GM21717 (cell line): ENCODE data around the gene C5orf47.
"Not testable (repeated sequence)": the region's sequence is repeated elsewhere in the genome, so short reads cannot be mapped to it uniquely, and the experiment has no call there.

Experiments used
- ATAC-seq: cut with Tn5 transposase; IDR thresholded peaks from one replicate; pipeline ENCODE4 v1.9.1; 2021; ENCODE audit warnings: mild to moderate bottlenecking, moderate library complexity; ENCODE audit not compliant: unreplicated experiment

The C5orf47 gene

DNA sequence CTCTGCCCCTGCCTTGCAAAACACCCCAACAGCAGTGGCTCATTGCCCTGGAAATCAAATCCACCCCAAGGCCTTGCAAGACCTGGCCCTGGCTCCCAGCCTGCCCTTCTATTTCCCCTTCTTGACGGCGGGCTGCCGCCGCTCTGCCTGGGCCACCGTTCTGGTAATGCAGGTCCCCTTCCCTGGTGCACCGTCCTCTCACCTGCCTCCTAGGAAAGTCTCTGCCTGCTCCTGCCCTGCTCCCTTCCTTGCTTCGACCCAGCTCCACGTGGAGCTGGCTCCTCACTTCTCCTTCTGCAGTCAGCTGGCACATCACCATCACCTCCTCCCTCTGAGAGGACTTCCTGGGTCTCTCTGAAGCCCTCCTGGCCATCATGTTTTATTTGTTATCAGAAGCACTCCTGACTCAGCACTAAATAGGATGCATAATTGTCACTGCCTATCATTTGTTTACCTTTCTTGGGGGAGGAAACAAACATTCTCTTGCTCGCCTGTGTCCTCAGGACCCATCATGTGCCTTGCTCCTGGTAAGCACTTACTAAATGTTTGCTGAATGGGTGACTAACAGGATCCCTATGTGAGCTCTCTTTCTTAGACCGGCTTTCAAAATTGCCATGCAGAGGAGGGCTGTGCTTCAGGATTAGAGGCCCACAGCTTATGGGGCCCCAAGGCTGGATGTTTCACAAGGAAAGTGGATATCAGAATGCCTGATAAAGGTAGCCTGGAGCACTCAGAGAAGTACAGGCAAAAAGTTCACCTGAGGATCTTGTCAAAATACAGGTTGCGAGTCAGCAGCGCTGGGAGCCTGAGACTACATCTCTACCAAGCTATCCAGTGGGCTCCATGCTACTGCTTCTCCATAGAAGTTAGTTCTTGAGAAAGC, 19.6 kb upstream of the C5orf47 start:
- ATAC-seq, result no peak

DNA sequence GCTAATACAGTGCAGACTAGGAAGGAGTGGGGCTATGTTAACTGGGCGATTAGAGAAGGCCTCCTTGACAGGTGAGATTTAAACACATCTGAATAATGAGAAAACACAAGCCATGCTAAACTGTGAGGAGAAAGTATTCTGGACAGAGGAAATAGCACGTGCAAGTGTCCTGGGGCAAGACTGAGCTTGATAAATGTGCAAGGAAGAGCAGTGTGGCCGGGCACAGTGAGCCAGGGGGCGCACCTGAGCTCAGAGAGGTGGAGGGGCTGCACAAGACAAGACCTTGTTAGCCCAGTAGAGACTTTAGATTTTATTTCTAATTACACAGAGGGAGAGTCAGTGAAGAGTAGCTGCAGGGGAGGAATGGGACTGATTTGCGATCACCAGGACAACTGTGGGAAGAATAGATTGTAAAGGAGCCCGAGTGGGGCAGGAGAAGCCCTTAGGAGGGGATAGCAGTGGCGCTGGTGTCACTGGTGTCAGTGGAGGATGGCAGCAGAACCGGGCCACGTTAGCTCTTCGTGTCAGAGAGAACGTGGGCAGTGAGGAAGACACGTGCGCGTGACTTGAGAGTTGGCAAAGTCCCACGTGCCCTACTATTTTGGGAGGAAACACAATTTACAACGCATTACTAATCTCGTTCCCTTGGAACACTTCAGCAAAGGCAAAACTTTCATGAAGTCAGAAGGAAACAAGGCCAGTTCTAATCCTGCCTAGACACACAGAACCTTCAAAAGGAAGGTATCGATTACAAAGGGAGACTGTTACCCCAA, 17.9 kb upstream of the C5orf47 start:
- no peak for ATAC-seq

DNA sequence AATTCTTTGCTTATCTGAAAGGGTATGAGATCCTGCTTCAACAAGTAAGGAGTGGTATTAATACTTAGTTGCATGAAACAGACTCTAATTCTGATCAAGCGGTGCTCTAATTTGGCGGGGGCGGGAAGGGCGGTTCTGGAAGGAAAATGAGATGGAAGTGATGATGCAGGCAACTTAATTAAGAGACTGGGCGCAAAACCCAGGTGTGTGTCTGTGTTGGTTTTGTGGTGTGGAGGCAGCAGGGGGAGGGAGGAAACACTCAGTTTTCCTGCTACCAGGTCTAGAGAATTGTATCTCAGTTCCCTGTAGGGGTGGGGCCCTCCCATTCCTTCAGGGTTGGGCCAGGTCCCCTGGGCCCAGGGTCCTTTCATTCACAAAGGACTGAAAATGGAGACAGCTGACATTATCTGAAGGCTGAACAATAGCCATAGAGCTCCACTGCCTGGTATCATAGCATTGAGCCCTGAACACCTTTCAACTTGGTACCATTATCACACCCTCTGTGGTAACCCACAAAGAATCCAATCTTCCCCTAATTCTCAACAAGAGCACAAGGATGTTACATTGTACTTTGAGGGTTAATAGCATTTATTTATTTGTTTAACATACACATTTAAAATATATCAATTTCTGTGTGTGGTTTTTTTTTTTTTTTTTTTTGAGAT, 17.2 kb upstream of the C5orf47 start:
- ATAC-seq, result no peak

DNA sequence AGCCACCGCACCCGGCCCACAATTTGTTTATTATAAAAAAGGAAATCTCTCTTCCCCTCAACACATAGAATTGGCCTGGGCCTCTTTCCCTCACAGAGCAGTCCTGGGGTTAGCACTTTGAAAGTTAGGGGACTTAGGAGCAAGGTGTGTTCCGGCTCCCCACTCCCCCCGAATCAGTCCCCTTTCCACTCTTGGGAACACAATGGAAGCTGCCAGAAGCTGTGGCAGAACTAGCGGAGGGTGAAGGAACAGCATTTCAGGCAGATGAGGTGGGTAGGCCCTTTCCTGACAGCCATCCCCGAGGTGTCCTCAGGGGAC, 16.4 kb upstream of the C5orf47 start:
- no peak for ATAC-seq

DNA sequence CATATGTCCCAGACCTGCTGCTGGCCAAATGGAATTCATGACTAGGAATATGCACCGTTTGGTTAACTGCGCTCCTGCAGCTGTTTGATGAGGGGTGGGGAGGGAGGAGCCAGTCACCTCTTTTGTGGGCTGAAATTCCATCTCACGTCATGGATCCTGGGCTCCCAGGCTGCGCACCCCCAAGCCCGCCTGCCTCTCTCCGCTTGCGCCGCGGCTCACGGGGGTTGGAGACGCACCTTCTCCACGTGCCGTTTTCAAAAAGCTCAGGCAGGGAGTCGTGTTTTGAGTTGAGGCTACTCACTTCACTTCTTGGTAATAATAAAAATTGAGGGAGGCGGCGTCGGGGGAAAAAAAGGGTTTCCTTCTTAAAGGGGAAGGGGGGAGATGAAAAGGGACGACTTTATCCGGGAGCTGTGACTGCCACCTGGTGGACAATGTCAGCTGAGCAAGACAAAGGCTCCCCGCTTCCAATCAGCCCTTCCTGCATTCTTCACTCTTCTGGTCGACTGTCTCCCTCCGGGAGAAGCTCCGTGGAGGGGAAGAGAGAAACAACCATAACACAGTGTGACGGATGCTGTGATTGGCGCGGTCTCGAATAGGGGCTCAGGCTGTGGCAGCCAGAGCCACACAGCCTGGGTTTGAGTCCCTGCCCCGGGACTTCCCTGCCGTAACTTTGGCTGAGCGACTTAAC, 15.9 kb upstream of the C5orf47 start:
- ATAC-seq, result peak; percentile 64

DNA sequence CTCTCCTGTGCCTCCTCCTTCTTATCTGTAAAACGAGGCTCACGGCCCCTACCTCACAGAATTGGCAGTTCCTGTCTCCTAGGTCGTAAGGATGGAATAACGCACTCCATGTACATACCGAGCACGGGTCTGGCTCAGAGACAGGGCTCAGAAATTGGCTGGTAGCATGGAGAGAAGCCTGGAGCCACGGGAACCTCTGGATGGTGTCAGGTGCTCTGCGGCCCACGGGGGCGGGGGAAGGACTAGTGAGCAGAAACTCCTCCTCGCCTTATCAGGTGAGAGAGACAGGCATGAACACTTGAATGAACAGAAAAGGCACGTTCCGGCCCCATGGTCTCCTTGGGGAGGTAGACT, 15.4 kb upstream of the C5orf47 start:
- no peak for ATAC-seq

DNA sequence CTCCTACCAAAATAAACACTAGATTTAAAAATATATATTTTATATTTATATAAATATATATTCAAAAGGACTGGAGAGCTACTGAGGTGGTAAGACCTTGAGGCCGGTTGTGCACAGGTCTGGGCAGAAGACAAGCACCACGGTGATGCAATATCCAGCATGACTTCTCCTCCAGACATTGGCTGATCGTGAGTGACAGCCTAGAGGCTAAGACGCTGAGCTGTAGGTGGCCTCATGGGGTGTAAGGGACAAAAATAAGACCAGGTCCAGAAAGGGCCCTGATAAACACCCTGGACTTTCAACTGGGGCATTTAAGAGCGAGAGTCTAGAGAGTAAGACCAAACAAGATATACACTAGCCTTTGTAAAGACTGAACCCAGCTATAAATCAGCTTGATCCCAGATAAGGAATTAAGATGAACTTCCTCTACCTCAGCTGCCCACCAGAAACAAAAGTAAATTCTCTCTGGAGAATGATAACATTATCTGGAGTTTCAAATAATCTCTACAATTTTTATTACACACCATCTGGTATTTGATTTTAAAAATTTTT, 14.2 kb upstream of the C5orf47 start:
- no peak for ATAC-seq

DNA sequence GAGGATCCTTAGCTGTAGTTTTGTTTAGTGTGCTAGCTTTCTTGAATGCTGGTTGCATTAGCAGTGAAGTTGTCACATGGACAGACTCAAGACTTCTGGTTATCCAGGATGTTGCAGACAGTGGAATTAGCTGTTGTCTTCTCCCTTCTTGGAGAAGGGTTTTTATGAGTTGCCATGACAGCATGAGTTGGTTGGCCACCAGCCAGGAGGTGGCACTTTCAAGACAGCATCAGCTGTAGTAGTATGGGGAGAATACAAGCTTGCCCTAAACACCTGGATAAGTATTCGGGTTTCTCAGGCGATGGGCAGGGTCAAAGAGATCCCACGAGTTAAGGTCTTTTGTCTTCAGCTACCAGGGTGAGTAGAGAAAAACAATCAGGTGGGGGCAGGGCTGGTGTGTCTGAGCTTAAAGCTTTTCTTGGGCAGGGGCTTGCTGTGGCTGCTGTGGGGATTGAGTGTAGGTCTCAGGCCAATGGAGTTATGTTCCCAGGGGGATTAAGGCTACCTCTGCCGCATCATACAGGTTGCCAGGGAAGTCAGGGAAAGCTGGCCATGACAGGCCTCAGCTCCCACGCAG, 7.7 kb upstream of the C5orf47 start:
- no peak for ATAC-seq

DNA sequence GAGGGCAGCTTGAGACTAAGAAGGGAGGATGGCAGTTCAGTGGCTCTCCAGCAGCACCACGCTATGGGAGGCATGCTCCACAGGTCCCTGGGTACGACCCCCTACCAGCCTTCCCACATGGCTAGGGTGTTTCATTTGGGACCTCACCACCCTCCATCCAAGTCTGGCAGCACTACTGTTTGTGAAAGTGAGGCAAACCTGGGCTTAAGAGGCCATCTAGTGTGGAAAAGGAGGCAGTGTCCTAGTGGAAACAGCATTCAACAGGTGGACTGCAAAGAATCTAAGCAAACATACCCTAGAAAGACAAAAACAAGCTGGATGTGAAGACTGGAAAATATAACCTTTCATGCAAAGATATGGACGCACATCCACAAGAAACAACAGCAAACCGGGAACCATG, 4.8 kb upstream of the C5orf47 start:
- no peak for ATAC-seq

DNA sequence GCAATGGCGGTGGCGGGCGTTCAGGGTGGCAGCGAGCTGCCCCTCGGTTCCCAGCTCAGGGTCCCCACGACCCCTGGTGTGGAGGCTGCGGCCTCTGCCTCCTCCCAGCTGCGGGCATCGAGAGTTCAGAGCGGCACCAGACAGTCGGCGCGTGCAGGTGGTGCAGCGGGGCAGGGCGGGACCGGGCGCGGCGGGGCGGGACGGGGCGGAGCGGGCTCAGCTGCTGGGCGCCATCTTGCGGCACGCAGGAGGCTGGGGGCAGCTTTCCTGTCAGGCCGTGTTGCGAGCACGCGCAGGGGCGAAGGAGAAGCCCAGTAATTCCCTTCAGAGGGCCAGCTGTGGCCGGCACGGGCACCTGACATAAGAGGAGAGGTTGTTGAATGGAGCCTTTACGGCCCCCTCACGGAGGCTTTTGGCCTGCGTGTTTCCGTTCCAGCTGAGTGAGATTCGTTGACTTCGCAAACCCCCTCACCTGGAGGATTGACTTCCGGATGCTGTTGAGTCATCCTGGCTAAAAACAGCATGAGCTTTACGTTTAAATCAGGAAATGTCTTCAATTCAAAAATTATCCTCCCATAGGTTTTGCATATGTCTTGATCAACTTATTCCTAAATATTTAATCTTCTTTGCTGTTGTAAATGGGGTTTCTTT, 587 bp downstream of the C5orf47 start:
- ATAC-seq, result no peak

DNA sequence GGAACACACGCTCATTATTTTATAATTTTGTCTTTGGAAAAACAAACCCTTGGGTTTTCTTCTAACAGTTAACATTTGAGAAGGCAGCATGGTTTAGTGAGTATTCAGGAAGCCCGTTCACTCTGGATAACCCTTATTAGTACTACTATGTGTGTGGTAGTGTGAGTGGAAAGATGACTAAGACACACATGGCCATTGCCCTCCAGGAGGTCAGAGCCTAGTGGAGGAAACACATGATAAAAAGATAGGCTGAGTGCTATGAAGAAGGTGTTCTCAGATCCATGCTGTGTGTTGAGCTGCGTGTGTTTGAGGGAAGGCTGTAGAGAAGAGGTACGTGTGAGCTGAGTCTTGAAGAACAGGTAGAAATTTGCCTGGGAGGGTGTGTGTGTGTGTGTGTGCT, 8.4 kb downstream of the C5orf47 start:
- ATAC-seq, result no peak

DNA sequence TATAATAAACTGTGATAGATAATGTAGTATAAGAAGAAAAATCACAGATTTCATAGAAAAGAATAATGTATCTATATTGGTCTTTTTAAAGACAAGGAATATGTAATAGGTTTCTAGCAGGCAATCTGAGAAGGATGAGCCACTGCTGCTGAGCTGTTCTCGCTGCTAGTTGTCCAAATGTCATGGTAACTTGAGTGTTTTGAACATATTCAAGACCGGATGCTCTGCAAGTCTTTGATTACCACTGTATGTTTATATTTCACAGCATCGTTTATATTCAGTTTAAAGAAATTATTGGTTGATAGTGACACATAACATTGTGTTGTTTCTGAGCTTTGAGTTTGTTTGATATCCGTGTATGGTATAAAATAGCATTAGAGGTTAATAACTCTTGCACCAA, 9.6 kb downstream of the C5orf47 start:
- no peak for ATAC-seq

DNA sequence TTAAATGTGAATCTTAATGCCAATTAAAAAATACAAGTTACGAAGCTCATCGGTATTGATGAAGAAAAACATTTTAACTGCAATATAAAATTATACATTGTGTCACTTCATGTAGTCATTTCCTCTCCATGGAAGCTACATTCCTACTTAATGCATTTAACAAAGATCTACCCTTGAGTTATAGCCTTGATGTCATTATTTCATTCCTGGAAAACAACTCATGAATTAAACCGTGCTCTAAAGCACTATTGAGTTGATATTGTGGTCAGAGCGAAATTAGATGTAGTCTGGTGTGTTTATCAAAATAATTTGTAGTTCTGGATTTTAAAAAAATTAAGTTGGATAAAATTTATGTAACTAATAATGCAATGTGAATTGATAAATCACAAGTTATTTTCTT, 11.1 kb downstream of the C5orf47 start:
- ATAC-seq, result no peak

DNA sequence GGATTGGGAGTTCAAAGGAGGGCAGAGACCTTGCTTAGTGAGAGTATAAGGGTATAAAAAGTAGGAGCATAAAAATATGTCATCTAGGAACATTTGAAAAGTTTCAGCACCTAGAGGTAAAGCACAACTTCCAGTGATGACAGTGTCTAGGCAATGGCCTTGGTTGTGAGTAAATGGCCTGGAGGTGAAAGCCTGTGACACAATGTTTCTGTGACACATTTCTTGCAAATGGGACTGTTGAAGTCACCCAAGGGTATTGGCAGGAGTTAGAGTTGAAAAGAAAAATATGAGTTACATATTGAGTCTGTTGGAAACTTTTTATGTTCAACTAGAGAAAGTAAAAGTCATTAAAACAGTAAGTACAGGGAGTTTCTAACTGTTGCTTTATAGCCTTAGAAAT, 14.8 kb downstream of the C5orf47 start:
- ATAC-seq, result no peak

DNA sequence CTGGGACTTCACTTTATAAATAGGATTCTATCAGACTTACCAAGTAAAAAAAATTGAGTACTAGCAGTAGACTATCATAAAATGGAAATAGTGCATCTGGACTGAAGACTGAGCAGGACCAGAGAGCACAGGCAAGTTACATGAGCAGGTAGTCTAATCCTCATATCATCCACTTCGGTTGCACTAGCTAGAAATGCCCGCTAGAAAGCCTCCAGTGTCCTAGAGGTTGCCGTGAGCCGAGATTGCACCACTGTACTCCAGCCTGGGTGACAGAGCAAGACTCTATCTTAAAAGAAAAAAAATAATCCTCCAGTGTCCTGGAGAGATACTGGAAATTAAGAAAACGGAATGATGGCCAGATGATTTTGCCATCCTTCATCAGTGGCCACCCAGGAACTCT, 20.0 kb downstream of the C5orf47 start:
- ATAC-seq, result no peak

DNA sequence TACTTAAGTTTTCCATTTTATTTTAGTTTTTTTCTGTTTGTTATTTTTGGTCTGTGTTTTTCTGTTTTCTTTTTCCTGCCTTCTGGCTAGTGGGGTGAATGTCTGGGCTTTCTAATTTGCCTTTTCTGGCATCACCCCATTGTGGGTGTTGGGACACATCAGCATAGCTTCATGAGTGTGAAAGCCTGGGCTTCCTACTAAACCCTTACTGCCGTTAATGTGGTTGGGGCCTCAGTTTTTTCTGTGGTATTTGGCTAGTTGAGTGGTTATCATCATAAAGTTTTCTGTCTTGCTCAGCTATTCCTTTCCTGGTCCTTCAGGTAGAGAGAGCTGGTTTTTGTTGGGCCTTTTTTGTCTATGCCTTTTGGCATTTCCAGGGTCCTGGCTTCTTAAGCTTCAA, 21.4 kb downstream of the C5orf47 start:
- no peak for ATAC-seq

DNA sequence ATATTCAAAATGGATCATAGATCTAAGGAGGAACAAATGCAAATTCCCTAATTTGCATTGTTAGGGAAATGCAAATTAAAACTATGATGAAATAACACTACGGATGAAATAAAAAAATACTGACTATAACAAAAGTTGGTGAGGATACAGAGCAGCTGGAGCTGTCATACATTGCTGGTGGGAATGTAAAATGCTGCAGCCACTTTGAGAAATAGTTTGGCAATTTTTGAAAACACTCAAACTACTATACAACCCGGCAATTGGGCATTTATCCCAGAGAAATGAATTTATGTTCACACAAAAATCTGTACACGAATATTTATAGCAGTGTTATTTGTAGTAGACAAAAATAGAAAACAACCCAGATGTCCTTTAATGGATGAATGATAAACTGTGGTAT, 22.5 kb downstream of the C5orf47 start:
- ATAC-seq, result no peak

DNA sequence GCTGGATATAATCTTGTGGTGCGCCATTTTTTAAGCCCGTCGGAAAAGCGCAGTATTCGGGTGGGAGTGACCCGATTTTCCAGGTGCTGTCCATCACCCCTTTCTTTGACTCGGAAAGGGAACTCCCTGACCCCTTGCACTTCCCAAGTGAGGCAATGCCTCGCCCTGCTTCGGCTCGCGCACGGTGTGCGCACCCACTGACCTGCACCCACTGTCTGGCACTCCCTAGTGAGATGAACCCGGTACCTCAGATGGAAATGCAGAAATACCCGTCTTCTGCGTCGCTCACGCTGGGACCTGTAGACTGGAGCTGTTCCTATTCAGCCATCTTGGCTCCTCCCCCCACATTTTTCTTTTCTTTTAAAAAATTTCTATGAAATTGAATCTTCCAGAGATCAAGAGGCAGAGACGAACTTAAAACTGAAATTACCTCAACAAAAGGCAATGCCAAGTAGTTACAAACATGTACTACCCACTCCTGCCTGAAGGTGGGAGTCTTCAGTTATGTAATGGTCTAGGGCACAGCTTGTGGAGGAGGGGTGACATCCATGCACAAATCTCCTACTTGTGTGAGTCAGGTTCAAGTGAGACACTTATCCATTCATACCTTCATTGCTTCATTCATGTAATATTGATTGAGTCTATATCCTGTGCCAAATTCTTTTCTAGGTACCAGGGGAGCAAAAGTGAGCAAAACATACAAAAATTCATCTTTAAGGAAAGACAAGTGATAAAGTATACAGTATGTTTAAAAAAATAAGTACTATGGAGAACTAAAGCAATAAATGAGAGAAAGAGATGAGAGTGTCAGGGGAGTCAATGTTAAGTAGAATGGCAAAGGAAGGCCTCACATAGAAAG, 31.3 kb downstream of the C5orf47 start:
- ATAC-seq, result not testable (repeated sequence)

DNA sequence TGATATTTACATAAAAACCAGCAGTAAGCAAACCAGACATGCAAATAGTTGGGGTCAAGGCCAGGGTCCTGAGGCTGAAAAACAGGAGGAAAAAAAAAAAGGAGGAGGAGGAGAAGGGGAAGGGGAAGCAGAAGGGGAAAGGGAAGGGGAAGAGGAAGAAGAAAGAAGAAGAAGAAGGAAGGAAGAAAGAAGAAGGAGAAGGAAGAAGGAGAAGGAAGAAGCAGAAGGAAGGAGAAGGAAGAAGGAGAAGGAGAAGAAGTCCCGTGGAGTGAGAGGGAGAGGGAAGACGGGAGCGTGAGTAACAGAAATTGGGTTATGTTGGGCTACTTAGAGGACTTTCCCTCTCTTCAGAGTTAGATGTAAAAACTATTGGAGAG, 31.9 kb downstream of the C5orf47 start:
- no peak for ATAC-seq
